RPMI7951 (cell line): ENCODE results near the gene SPART. TPM values are rescaled to one million over a fixed set of nuclear protein-coding genes. Genes with fewer than 3 reads are reported as not detected.

Experiments used
- total RNA-seq: library from RNA; depleted of rRNA; stranded (reverse); fragments of >200 nt; shearing (Covaris generic); gene quantifications from 2 replicates; pipeline ENCODE4 v1.2.3, GENCODE V29; 2014; rRNA removed

The SPART gene
- total RNA-seq, 1 experiment from 2014 or later, result 52.9 TPM

Other genes with a start within 250 kb of the SPART start
- gene DCLK1, start 215.0 kb downstream of the SPART start, total RNA-seq, result 0.20 and 0.24 TPM in 2 replicates
- not detected in 2 replicates for gene SOHLH2, start 131.8 kb downstream of the SPART start, total RNA-seq
- 0.36 and 0.88 TPM in 2 replicates for gene CCDC169, start 48.6 kb downstream of the SPART start, total RNA-seq
- 0.96 and 2.9 TPM in 2 replicates for gene CCNA1, start 86.1 kb upstream of the SPART start, total RNA-seq